Activated CD4-positive, alpha-beta T cell treated with anti-CD3 and anti-CD28 coated beads for 4 hours (primary cell): Measurements from ENCODE around the gene DNAH2.

ENCODE experiments used
- DNase-seq, 2 donors: peaks; one replicate each; pipeline ENCODE4 v3.0.0-alpha.2; 2020

DNAH2 gene

DNA sequence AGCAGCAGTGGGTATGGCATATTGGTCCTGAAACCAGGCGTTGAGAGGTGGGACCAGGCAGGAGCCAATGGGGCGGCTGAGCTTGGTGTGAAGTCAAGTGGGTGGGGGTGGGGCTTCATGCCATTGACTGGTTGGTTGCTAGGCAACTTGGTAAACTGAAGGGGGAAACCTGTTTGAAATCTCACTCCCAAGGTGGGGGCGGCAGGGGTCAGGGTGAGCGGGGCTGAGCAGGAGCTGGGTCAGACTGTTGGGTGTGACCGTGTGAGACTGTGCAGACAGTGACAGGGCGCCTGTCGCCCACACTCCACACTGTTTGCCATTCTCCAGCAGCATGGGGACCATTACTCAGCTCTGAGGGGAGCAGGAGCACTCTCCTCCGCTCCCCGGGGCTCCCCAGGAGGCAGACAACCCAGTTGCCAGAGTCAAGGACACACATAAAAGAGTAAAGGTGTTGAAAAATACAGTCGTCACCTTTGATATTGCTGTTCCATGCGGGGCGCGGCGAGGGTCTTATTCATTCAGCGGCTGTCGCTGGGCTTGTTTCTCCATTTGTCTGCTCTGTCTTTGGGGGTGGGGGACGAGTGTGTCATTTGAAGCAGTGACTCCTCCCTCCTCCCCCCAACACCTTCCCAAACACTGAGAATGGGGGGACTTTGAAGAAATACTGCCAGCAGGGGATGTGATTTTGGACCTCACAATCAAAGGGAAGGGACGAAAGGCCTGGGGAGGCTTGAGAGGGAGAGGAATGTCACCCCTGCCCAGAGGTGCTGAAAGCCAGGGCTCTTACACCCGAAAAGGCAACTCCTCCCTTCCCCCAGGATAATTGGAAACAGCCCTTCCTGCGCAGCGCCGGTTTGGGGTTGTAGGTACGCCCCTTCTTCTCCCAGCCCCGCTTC lies 13.7 kb upstream of the DNAH2 start:
- DNase-seq: no peak

DNA sequence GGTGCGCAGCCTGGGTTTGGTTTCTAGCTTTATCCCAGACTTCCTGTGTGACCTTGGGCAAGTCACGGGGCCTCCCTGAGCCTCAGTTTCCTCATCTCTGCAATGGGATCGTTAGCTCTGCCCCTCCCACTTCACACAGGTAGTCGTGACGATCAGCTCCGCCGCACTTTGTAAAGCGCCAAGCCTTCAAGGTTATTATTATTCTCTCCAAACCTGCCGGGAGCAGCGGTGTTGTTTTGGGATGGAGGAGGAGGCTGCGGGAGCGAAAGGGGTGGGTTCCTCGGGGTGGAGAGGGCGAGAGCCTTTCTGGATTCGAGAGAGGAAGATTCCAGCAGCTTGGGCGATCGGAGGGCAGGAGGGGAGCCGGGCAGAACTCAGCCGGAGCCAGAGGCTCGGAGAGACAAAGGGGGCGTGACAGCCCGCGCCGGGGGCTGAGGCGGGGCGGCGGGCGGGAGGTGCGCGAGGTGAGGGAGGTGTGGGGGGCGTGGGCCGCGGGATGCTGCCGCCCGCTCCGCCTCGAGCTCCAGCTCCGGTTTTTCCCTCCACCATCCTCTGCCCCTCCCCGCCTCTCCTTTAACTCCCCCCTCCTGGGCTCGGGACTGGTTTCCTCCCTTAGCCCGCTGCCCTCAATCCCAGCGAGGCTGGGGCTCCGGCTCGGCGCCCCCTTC lies 12.8 kb upstream of the DNAH2 start, which contains the start of gene EFNB3:
EFNB3 (plus strand) TSS at position 602 of the 668 bp plus-strand sequence. CDS start 397 bp downstream, outside the sequence.
- peak in 1 of 2 donors; percentile 25 for DNase-seq

DNA sequence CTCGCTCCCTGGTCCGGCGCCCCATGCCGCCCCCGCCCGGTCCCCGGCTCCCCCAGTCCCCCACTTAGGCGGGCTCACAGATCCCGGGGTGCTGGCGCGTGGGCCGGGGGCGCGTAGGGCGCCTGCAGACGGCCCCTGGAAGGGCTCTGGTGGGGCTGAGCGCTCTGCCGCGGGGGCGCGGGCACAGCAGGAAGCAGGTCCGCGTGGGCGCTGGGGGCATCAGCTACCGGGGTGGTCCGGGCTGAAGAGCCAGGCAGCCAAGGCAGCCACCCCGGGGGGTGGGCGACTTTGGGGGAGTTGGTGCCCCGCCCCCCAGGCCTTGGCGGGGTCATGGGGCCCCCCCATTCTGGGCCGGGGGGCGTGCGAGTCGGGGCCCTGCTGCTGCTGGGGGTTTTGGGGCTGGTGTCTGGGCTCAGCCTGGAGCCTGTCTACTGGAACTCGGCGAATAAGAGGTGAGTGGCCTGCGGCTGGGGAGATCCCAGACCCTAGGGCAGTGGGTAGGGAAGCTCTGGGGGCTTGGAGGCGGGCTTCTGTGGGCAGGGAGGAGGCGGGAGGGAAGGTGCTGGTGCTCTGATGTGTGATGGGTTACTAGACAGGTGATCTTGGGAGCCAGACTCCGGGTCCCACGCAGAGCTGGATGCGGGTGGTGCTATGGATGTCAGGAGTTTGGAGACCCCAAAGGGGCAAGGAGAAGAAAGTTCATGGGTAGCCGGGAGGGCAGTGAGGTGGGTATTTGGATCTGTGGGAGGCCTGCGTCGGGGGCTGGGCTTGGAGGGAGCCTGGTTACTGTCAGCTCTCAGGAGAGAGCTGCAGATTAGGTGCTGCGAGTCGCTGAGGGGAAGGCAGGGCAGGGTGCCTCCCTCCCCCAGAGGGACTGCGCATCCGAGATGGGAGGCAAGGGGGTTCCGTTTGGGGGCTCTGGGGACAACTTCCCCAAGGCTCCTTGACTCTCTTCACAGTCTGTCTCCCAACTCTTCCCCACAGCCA lies 12.0 kb upstream of the DNAH2 start:
- no peak for DNase-seq

DNA sequence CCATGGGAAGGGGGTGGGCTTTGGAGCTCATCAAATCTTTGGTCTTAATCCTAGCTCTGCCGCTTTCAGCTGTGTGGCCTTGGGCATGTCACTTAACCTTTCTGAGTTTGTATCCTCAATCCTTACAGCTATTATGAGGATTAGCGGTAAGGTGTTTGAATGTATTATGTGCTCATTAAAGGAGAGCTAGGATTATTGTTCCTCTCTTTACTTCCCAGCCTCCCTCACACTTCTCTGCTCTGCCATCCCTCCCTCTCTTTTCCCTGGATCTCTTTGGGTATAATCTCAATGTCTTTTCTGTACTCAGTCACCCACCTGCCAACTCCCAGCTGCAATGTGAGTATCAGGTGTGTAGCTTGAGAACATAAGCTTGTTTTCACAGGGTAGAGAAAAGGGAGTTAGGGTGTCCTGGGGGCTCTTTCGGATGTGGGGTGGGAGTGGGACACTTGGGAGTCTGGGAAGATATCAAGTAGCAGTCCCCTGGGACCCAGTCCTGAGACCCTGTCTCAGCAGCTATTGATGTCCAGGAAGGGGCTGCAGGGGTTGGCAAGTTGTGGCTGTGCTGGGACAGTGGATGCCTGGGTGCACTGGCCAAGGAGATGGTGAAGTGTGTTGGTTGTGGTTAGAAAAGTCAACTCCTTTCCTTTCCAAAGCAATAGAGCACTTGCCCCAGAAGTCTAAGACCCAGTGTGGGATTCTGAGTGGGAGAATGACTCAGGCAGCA lies 10.8 kb upstream of the DNAH2 start:
- DNase-seq: no peak

DNA sequence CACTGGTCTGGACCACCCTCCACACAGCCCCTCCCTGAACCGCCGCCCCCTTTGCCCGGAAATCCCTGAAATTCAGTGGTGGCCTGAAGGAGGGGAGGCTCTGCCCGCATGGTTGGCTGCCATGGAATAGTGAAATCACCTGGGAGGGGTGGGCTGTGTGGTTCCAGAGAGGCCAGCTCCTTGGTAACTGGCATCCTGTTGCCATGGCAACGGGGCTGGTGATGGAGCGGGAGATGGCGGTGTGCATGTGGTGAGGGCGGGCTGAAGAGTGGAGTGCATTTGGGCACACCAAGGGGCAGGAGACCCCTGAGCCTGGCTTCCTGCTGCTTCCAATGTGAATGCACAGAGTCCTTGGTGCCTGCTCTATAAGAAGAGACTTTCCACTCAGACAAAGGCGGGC lies 10.1 kb upstream of the DNAH2 start:
- no peak for DNase-seq

DNA sequence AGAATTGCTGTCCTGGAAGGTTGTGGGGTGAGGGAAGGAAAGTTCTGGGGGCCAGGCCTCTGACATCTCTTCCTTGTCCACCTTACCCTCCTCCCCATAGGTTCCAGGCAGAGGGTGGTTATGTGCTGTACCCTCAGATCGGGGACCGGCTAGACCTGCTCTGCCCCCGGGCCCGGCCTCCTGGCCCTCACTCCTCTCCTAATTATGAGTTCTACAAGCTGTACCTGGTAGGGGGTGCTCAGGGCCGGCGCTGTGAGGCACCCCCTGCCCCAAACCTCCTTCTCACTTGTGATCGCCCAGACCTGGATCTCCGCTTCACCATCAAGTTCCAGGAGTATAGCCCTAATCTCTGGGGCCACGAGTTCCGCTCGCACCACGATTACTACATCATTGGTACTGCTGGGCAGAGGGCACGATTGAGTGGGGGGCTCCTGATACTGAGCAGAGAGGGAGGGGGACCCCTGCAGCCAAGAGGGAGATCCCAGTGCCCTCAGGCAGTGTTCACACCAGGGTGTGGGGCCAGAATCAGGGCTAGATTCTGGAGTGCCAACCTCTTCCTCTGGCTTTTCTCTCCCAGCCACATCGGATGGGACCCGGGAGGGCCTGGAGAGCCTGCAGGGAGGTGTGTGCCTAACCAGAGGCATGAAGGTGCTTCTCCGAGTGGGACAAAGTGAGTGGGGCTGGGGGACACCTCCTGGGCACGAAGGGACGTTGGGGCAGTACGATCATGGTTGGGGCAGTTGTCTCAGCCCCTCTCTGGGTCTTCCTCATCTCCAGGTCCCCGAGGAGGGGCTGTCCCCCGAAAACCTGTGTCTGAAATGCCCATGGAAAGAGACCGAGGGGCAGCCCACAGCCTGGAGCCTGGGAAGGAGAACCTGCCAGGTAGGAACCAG lies 9.4 kb upstream of the DNAH2 start:
- no peak for DNase-seq

DNA sequence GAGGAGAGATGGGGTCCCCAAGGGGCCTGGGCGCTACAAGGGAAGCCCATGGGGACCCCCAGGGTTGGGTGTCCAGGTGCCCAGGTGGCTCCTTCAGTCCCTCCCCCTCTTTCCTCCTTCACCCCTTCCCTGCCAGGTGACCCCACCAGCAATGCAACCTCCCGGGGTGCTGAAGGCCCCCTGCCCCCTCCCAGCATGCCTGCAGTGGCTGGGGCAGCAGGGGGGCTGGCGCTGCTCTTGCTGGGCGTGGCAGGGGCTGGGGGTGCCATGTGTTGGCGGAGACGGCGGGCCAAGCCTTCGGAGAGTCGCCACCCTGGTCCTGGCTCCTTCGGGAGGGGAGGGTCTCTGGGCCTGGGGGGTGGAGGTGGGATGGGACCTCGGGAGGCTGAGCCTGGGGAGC lies 8.5 kb upstream of the DNAH2 start:
- no peak for DNase-seq

DNA sequence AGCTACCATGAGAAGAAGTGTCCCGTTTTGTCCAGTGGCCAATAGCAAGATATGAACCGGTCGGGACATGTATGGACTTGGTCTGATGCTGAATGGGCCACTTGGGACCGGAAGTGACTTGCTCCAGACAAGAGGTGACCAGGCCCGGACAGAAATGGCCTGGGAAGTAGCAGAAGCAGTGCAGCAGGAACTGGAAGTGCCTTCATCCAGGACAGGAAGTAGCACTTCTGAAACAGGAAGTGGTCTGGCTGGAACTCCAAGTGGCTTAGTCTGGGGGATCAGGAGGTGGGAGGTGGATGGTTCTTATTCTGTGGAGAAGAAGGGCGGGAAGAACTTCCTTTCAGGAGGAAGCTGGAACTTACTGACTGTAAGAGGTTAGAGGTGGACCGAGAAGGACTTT lies 7.2 kb upstream of the DNAH2 start:
- DNase-seq: no peak

DNA sequence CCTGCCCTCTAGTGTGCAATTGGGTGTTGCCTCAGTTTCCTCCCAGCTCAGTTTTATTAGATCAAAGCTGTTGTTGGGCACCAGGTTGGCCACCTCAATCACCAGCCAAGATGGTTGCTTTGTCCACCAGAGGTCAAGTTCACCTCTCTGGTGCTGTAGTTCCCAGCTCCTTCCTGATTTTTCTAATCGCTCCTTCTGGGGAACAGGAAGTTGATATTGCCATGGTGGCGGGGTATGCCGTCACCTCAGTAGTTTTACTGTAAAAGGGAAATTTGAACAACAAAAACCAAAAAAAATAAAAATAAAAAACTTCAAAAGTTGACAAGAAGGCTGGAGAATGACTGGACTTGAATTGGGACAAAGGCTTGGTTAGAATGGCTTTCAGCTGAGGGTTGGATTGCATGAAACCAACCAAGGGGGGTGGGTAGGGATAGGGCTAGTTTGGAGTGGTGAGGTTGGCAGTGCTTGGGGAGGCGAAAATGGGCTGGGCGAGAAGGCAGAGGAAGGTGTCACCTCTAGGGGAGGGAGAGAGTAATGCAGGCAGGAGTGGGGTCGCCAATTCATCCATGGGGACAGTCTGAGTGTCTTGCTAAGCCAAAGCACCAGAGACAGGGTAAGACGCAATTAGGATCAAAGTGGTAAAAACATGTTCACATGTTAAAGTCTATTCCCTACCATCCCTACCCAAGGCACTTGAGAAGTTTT lies 6.3 kb upstream of the DNAH2 start:
- no peak for DNase-seq

DNA sequence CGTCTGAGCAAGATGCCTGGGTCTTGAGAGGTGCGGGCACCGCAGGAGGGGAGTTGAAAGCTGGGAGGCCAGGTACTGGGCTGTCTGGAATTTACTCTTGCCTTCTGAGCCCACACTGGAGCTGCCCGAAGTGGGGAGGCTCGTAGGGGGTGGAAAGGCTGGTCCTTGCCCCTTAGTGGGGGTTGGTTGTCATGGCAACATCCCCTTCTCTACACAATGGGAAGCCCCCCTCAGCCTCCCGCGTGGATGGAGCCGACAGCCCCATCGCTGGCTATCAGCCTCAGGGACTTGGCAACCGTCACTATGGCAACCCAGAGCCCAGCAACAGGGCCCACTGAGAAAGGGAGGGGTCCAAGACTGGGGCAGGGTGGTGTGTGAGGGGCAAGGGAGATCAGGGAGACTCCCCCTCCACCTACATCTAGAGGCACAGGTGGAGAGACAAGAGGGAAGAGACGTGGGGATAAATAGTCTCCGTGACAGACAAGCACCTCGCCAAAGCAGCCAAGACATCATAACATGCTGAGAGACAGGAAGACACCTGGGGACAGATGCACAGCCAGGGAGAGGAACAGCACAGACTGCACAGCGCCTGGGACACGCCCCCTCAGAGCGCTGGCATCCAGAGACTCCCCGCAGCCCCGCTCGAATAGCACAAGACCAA lies 5.3 kb upstream of the DNAH2 start:
- DNase-seq: no peak

DNA sequence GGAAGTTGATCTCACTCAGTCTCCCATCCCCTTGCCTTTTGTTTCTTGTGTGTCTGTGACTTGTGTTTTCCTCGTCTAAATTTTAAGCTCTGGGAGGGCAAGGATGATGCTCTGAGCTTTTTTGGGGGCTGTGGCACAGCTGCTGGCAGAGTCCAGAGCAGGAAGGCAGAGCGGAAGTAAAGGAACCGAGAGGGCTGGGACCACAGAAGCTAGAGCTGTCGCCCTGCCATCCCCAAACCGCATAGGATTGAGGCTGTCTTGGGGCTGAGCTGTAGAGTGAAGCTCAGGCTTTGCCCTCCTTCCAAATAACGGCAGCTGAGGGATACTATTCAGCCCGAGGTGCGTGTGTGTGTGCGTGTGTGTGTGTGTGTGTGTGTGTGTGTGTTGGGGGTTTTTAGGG lies 3.8 kb upstream of the DNAH2 start:
- no peak for DNase-seq

DNA sequence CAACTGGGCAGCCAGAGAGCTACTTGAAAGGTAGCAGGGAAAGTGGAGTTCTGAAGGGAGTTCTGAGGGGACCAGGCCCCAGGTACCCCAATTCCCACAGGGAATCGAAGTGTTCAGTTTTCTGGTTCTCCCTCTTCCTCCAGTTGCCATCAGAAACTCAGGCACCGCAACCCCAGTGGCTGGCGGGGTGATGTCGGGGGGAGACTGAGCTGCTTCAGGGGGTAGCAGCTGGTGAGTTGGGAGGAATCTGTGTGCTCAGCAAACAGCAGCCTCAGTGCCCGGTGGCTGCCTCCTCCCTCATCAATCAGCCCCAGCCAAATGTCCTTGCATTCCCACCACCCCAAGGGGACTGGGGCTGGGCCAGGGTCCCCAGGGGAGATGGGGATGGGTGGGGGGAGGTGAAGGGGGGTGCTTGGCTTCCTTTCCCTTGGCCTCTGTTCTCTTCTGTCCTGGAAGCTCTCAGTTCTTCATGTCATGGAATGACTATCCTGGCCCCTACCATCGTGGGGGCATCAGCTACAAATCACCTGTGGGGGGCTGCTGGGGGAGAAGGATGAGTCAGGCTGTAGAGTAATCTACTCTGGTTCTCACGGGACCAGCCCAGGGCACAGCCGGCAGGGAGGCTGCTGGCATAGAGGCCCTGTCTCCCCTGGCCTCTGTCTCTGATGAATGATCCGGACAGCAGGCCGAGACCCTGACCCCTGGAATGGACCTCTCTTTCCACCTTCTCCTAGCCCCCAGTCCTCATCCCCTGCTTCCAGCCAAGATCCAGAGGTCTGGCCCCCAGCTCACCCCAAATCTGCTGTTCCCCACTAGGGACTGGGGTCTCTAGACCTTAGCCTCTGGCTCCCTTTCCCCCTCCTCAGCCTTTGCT lies 2.6 kb upstream of the DNAH2 start:
- no peak for DNase-seq

DNA sequence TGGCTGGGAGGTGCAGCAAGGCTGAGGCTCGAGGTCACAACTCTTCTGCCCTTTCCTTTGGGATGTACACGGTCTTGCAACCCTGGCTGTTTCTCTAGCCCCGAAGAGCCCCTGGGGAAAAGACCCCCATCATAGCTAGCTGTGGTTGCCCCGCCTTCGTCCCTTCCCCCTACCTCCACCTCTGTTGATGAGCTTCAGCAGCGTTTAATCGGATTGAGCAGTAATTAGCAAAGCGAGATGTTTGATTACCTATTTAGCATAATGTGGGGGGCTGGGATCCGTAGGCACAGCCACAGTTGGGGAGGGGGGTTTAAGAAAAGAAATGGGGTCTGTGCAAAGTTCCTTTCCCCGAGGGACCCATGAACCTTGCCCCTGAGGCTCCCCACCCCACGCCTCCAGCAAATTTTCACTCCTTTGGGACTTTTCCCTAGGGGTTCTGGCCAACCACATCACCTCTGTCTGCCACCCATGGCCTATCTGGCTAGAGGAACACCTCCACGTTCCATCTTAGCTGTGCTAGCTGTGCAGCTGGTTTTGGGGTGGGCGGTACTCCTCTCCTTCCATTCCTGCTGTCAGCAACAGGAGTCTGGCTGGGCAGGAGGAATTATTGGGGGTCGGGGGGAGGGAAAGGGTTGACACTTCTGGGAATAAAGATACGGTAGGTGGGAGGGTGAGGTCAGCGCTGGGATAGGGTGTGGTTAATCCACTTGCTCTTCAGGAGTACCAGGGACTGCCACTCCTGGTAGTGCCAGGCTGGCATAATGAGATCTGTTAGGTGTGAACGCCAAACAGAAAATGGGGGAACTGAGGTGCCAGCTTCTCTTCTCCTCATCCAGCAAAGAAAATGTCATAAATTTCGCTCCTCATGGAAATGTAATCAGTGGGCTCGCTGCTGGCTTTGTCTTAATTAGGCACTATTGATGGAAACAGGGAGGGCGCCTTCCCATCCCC lies 1.3 kb upstream of the DNAH2 start:
- no peak for DNase-seq

DNA sequence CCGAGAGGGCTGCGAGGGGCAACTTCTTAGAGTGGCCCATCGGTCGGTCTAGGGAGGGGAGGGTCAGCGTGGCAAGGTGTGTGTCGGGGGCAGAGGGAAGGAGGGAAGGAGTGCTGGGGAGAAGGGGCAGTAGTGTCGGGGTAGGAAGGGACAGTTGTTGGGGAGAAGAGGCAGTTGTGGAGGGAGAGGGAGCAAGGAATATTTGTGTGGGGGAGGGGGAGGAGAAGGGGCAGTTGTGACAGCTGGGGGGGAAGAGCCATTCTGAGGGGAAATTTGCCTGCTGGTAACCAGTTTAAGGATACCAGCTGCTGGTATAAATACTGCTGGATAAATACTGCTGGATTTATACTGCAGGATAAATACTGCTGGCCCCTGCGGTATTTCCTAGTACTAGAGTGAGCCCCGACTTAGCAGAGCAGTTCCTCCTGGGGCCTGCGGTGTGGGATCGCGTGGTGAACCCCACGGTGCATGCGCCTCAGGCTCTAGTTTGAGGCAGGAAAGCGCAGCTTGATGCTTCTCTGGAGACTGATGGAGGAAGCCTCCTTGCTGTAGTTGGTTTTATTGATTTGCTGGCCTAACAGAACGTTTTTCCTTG lies 309 bp downstream of the DNAH2 start:
- peak in 1 of 2 donors; percentile 16 for DNase-seq

DNA sequence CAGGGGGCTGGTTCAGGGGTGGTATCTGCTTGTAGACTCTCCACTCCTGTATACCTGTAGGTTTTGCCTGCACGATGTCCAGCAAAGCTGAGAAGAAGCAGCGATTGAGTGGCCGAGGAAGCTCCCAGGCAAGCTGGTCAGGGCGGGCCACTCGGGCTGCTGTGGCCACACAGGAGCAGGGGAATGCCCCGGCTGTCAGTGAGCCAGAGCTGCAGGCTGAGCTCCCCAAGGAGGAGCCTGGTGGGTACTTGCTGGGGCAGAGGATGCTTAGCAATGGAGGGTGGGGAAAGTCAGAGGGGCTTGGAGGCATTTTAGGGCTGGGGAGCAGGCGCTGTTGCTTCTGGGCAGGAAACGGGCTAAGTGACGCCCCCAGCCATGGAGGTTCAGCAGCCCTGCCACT lies 2.1 kb downstream of the DNAH2 start:
- DNase-seq: no peak

DNA sequence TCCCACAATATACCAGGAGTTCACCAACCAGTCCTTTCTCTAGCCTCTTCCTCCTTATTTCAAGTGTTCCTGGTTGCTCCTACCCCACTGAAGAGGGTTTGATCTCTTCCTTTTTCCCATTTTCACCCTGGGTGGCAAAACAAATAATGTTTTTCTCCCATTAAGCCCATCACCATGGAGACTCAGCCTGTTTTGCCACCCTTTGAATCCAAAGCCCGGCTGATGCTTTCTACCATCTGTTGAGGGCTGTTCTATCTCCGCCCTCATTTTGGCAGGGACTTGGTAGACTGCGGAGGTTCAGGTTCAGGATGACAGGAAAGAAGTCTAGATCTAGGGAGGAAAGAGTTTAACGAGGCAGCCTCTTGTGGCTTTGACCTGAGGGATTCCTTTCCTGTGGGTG lies 2.6 kb downstream of the DNAH2 start:
- DNase-seq: no peak

DNA sequence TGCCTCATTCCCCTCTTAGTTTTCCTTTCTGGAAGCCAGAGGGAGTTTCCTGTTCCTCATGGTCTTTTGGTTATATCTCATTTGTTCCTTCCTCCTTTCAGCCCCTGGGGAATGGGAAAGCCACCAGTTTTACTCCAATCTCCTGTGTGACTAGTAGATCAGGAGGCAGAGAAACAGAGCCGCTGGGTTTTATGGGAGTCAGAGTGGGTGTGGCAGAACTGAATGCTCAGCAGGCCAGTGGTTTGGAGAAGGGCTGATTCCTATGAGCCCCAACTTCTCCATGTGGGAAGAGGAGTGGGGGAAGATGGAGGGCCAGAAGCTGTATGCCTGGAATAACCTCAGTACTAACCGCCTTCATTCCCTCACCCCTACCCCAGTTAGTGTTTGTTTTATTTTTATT lies 4.1 kb downstream of the DNAH2 start:
- DNase-seq: no peak
